H9 (cell line): ENCODE data around the gene MME. TPM values are rescaled to one million over a fixed set of nuclear protein-coding genes. Genes with fewer than 3 reads are reported as not detected.

Experiments
- DNase-seq: peaks from one replicate; pipeline ENCODE4 v3.0.0-alpha.2; 2017
- H2AFZ ChIP-seq: one replicate; pipeline ENCODE4 v1.6.1; 2013; ENCODE audit warnings: mild to moderate bottlenecking, low read length, control low read depth, moderate library complexity
- H2AK5ac ChIP-seq: 2 replicates; pipeline ENCODE4 v1.6.1; 2013; ENCODE audit warnings: low read length, control low read depth, mixed read lengths; ENCODE audit not compliant: insufficient read length
- H2BK120ac ChIP-seq: one replicate; pipeline ENCODE4 v1.6.1; 2013; ENCODE audit warnings: low read depth, mild to moderate bottlenecking, low read length, control low read depth, inconsistent platforms; ENCODE audit not compliant: poor library complexity, severe bottlenecking
- H2BK12ac ChIP-seq: 2 replicates; pipeline ENCODE4 v1.6.1; 2013; ENCODE audit warnings: low read length, control low read depth, mixed read lengths, low read depth; ENCODE audit not compliant: insufficient read length
- H2BK15ac ChIP-seq: 2 replicates; pipeline ENCODE4 v1.6.1; 2013; ENCODE audit warnings: low read depth, low read length, control low read depth
- H2BK20ac ChIP-seq: one replicate; pipeline ENCODE4 v1.6.1; 2013; ENCODE audit warnings: low read depth, mild to moderate bottlenecking, low read length, control low read depth, inconsistent platforms; ENCODE audit not compliant: poor library complexity, severe bottlenecking
- H2BK5ac ChIP-seq: 2 replicates; pipeline ENCODE4 v1.6.1; 2013; ENCODE audit warnings: low read length, control low read depth, mixed read lengths; ENCODE audit not compliant: insufficient read length
- H3K14ac ChIP-seq: 2 replicates; pipeline ENCODE4 v1.6.1; 2013; ENCODE audit warnings: low read length, control low read depth; ENCODE audit not compliant: insufficient read depth
- H3K18ac ChIP-seq: 2 replicates; pipeline ENCODE4 v1.6.1; 2013; ENCODE audit warnings: low read depth, mild to moderate bottlenecking, mixed read lengths, low read length, control low read depth; ENCODE audit not compliant: insufficient read length
- H3K23ac ChIP-seq: 2 replicates; pipeline ENCODE4 v1.6.1; 2013; ENCODE audit warnings: low read length, control low read depth, mixed read lengths, low read depth; ENCODE audit not compliant: insufficient read length
- H3K23me2 ChIP-seq: 2 replicates; pipeline ENCODE4 v1.6.1; 2013; ENCODE audit warnings: low read depth, mild to moderate bottlenecking, mixed read lengths, low read length, control low read depth; ENCODE audit not compliant: insufficient read length, poor library complexity, severe bottlenecking
- H3K27ac ChIP-seq: 2 replicates; pipeline ENCODE4 v1.5.1; 2013; ENCODE audit warnings: low read length, control low read depth, mixed read lengths, low read depth; ENCODE audit not compliant: insufficient read length
- H3K27me3 ChIP-seq: 2 replicates; pipeline ENCODE4 v1.6.1; 2013; ENCODE audit warnings: low read length, control low read depth, inconsistent platforms; ENCODE audit not compliant: insufficient read depth
- H3K4ac ChIP-seq: 2 replicates; pipeline ENCODE4 v1.6.1; 2013; ENCODE audit warnings: low read depth, mild to moderate bottlenecking, control low read depth, inconsistent platforms, low read length, moderate library complexity
- H3K4me1 ChIP-seq: 2 replicates; pipeline ENCODE4 v1.6.1; 2013; ENCODE audit warnings: low read length, control low read depth, inconsistent platforms; ENCODE audit not compliant: insufficient read depth
- H3K4me2 ChIP-seq: 2 replicates; pipeline ENCODE4 v1.6.1; 2013; ENCODE audit warnings: low read length, control low read depth, mixed read lengths; ENCODE audit not compliant: insufficient read length, insufficient read depth
- H3K56ac ChIP-seq: 2 replicates; pipeline ENCODE4 v1.6.1; 2013; ENCODE audit warnings: low read depth, mild to moderate bottlenecking, mixed read lengths, low read length, control low read depth; ENCODE audit not compliant: insufficient read length
- H3K79me1 ChIP-seq: 2 replicates; pipeline ENCODE4 v1.6.1; 2013; ENCODE audit warnings: low read depth, mild to moderate bottlenecking, moderate library complexity, low read length, control low read depth, inconsistent platforms; ENCODE audit not compliant: insufficient read depth, poor library complexity, severe bottlenecking
- H3K79me2 ChIP-seq: 2 replicates; pipeline ENCODE4 v1.6.1; 2013; ENCODE audit warnings: low read length, control low read depth, inconsistent platforms; ENCODE audit not compliant: insufficient read depth
- H3K9ac ChIP-seq: 2 replicates; pipeline ENCODE4 v1.6.1; 2013; ENCODE audit warnings: low read length, control low read depth, mixed read lengths; ENCODE audit not compliant: insufficient read length; ENCODE audit errors: extremely low read depth
- H3K9me3 ChIP-seq: one replicate; pipeline ENCODE4 v1.6.1; 2013; ENCODE audit warnings: low read depth, low read length, inconsistent platforms; ENCODE audit not compliant: control insufficient read depth
- H3T11ph ChIP-seq: one replicate; pipeline ENCODE4 v1.6.1; 2013; ENCODE audit warnings: mild to moderate bottlenecking, low read length, control low read depth, inconsistent platforms
- H4K20me1 ChIP-seq: one replicate; pipeline ENCODE4 v1.6.1; 2013; ENCODE audit not compliant: control insufficient read depth, insufficient read length, insufficient read depth
- H4K5ac ChIP-seq: 2 replicates; pipeline ENCODE4 v1.6.1; 2013; ENCODE audit warnings: low read depth, mild to moderate bottlenecking, mixed read lengths, low read length, control low read depth; ENCODE audit not compliant: insufficient read length
- H4K8ac ChIP-seq: replicated peaks from 2 replicates; pipeline ENCODE4 v1.6.1; 2013; ENCODE audit warnings: low read length, control low read depth, mixed read lengths, low read depth; ENCODE audit not compliant: insufficient read length
- H4K91ac ChIP-seq: 2 replicates; pipeline ENCODE4 v1.6.1; 2013; ENCODE audit warnings: low read depth, mild to moderate bottlenecking, moderate library complexity, mixed read lengths, low read length, control low read depth; ENCODE audit not compliant: insufficient read length
- H3K27ac Mint-ChIP-seq, 3 experiments: 2 replicates in 2 of 3; 3 replicates in 1 of 3; pipeline ENCODE4 v1.8.0; 2020 to 2021; ENCODE audit warnings: mixed read lengths in 3 of 3, mild to moderate bottlenecking in 1 of 3, moderate library complexity in 1 of 3
- H3K27me3 Mint-ChIP-seq: 2 replicates; pipeline ENCODE4 v1.8.0; 2021; ENCODE audit warnings: low read depth, mild to moderate bottlenecking, moderate library complexity, mixed read lengths
- H3K36me3 Mint-ChIP-seq, 3 experiments: 2 replicates in 2 of 3; 3 replicates in 1 of 3; pipeline ENCODE4 v1.8.0; 2020 to 2021; ENCODE audit warnings: low read depth in 3 of 3, mixed read lengths in 3 of 3; ENCODE audit not compliant: insufficient read depth in 1 of 3
- H3K4me1 Mint-ChIP-seq, 2 experiments: 2 replicates each; pipeline ENCODE4 v1.8.0; 2020; ENCODE audit warnings: mixed read lengths in 2 of 2
- H3K4me3 Mint-ChIP-seq, 2 experiments: 2 replicates in 1 of 2; 3 replicates in 1 of 2; pipeline ENCODE4 v1.8.0; 2020 to 2021; ENCODE audit warnings: mild to moderate bottlenecking in 2 of 2, mixed read lengths in 2 of 2, moderate library complexity in 1 of 2
- H3K9me3 Mint-ChIP-seq, 2 experiments: 2 replicates in 1 of 2; 3 replicates in 1 of 2; pipeline ENCODE4 v1.8.0; 2020; ENCODE audit warnings: mild to moderate bottlenecking in 2 of 2, mixed read lengths in 2 of 2, moderate library complexity in 1 of 2
- WGBS: extraction: QIAGEN DNeasy Blood & Tissue Kit; methylation state at CpG from one replicate; pipeline ENCODE4 v1.1.7; 2013; ENCODE audit warnings: missing lambda C conversion rate, low lambda C conversion rate, mixed read lengths; ENCODE audit not compliant: insufficient read length; ENCODE audit errors: extremely low coverage; 5-methylcytosine and 5-hydroxymethylcytosine counted together
- total RNA-seq: library from RNA; stranded (reverse); gene quantifications from 2 replicates; pipeline ENCODE4 v1.2.1, GENCODE V29; 2021
- TF ChIP-seq, protein P1 (sequence below): fragments of 200-600 bp; sonication (generic); conservative IDR thresholded peaks from 3 replicates; pipeline ENCODE4 v1.8.0; 2021; ENCODE audit warnings: antibody characterized with exemption, mild to moderate bottlenecking

The MME gene
- total RNA-seq, 1 experiment from 2014 or later, result 16.4 TPM

DNA sequence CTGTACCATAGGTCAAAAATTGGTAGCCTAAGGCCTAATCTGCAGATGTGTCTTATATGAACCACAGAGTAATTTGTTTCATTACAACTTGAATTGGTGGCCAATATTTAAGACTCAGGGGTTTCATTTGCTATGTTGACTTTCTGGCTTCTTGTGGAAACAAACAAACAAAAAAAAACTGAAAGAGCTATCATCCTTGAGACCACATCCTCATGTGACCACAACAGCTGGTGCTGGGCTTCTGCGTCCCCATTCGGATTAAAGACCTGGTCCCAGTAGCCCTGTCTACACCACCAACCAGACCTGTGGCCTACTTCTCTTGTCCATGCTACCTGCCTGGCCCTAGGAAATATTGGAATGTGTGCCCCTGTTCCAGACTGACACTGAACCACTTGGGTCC, 151.7 kb downstream of the MME start:
- TF ChIP-seq, protein P1, sequence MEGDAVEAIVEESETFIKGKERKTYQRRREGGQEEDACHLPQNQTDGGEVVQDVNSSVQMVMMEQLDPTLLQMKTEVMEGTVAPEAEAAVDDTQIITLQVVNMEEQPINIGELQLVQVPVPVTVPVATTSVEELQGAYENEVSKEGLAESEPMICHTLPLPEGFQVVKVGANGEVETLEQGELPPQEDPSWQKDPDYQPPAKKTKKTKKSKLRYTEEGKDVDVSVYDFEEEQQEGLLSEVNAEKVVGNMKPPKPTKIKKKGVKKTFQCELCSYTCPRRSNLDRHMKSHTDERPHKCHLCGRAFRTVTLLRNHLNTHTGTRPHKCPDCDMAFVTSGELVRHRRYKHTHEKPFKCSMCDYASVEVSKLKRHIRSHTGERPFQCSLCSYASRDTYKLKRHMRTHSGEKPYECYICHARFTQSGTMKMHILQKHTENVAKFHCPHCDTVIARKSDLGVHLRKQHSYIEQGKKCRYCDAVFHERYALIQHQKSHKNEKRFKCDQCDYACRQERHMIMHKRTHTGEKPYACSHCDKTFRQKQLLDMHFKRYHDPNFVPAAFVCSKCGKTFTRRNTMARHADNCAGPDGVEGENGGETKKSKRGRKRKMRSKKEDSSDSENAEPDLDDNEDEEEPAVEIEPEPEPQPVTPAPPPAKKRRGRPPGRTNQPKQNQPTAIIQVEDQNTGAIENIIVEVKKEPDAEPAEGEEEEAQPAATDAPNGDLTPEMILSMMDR, result no peak

More for the DNA sequence above, 151.7 kb downstream of the MME start:
- Mint-ChIP-seq H3K9me3 (no peaks in the 10 kb centered on the region), H3K27me3 (no peaks in the 10 kb centered on the region), H3K36me3 (peaks cover 0 to 2% (median 0%) of the 10 kb centered on the region in 3 experiments; a peak in 1 of 7 replicates), H3K4me3 (no peak overlapping the region), H3K27ac (no peak overlapping the region), H3K4me1 (no peaks in the 10 kb centered on the region)
- H2BK120ac ChIP-seq, result no peak overlapping the region
- H2BK15ac ChIP-seq, result no peak overlapping the region
- H4K5ac ChIP-seq, result no peak overlapping the region
- no peak overlapping the region for H2AFZ ChIP-seq
- no peak overlapping the region for H2BK5ac ChIP-seq
- no peak overlapping the region for H3K14ac ChIP-seq
- no peaks in the 10 kb centered on the region for H3K79me2 ChIP-seq
- H3K56ac ChIP-seq, result no peak overlapping the region
- H3K79me1 ChIP-seq, result no peaks in the 10 kb centered on the region
- no peak overlapping the region for H3K18ac ChIP-seq
- no peak overlapping the region for H2BK20ac ChIP-seq
- H3K23me2 ChIP-seq, result no peaks in the 10 kb centered on the region
- H4K20me1 ChIP-seq, result no peaks in the 10 kb centered on the region
- H4K91ac ChIP-seq, result no peak overlapping the region
- H2BK12ac ChIP-seq, result no peak overlapping the region
- no peak overlapping the region for H4K8ac ChIP-seq
- no peak overlapping the region for H3K4ac ChIP-seq
- H3K27me3 ChIP-seq, result no peaks in the 10 kb centered on the region
- no peak overlapping the region for H2AK5ac ChIP-seq
- H3T11ph ChIP-seq, result no peak overlapping the region
- DNase-seq, result no peak
- no peak overlapping the region for H3K27ac ChIP-seq
- no peaks in the 10 kb centered on the region for H3K4me1 ChIP-seq
- H3K4me2 ChIP-seq, result no peak overlapping the region
- no peak overlapping the region for H3K23ac ChIP-seq
- no peak overlapping the region for H3K9ac ChIP-seq
- H3K9me3 ChIP-seq, result no peaks in the 10 kb centered on the region
- no CpG with 5 or more reads among the region's 2 CpGs for WGBS
